K562 (cell line): ENCODE results near the gene PGM2. TPM values are rescaled to one million over a fixed set of nuclear protein-coding genes. Genes with fewer than 3 reads are reported as not detected.
A peak's percentile ranks its signal among the peaks of the same experiment; 100 is the strongest.
"Not testable (repeated sequence)": the region's sequence is repeated elsewhere in the genome, so short reads cannot be mapped to it uniquely, and the experiment has no call there.

ENCODE experiments used
- ATAC-seq: fragments of 200-7000 bp; cut with Tn5 transposase; 3 replicates; pipeline ENCODE4 v1.9.1; 2020; ENCODE audit warnings: moderate library complexity
- BruUV-seq: library from RNA; stranded (reverse); fragments of 400-500 nt; replicated peaks from 2 replicates; lab custom pipeline; 2021; lab: Mats Ljungman, UMichigan
- CTCF ChIA-PET: fragments of 300-600 bp; formaldehyde crosslinking; extraction: SDS; loops from one replicate; lab custom pipeline; 2021; ENCODE audit warnings: low intra/inter-chr PET ratio; lab: Yijun Ruan, JAX
- POLR2A ChIA-PET: fragments of 300-600, 350-650 bp; sonication (Branson Sonifier 250); formaldehyde crosslinking; extraction: SDS; loops from one replicate; lab custom pipeline; 2021; ENCODE audit warnings: antibody characterized with exemption, inconsistent platforms; lab: Yijun Ruan, JAX
- DNase-seq, 4 experiments: peaks; one replicate each; pipeline versions ENCODE4 v3.0.0 to v3.0.0-alpha.2; 2011 to 2018; ENCODE audit warnings: low spot score in 3 of 4, mixed read lengths in 3 of 4; ENCODE audit errors: extremely low read depth in 1 of 4
- FAIRE-seq: peaks from 2 replicates; lab custom pipeline; 2011; peaks lifted over from hg19 to GRCh38; lab: Jason Lieb, UNC
- H2AFZ ChIP-seq: 2 replicates; pipeline ENCODE4 v1.6.0; 2011; ENCODE audit warnings: low read depth, low read length, control low read depth, inconsistent platforms
- H3K27ac ChIP-seq: fragments of 200-600 bp; 3 replicates; pipeline ENCODE4 v1.8.0; 2011; ENCODE audit warnings: low read depth, mild to moderate bottlenecking, control low read depth, inconsistent platforms, low read length, moderate library complexity, mixed read lengths; ENCODE audit errors: extremely low read depth
- H3K27me3 ChIP-seq, 2 experiments: fragments of 300-600 bp in 1 of 2; 2 replicates in 1 of 2; 3 replicates in 1 of 2; pipeline versions ENCODE4 v1.6.0 to v1.8.0; 2011; ENCODE audit warnings: inconsistent platforms in 2 of 2, low read length in 2 of 2, mild to moderate bottlenecking in 1 of 2, mixed read lengths in 1 of 2, moderate library complexity in 1 of 2; ENCODE audit not compliant: control insufficient read depth in 2 of 2, insufficient read depth in 2 of 2
- H3K36me3 ChIP-seq: fragments of 300-600 bp; 3 replicates; pipeline ENCODE4 v1.8.0; 2011; ENCODE audit warnings: mild to moderate bottlenecking, low read length, inconsistent platforms; ENCODE audit not compliant: control insufficient read depth, insufficient read depth
- H3K4me1 ChIP-seq, 2 experiments: fragments of 200-600 bp in 1 of 2; replicated peaks in 1 of 2; 2 replicates in 1 of 2; 3 replicates in 1 of 2; pipeline versions ENCODE4 v1.5.1 to v1.8.0; 2011; ENCODE audit warnings: inconsistent platforms in 2 of 2, low read length in 2 of 2, mild to moderate bottlenecking in 1 of 2, mixed read lengths in 1 of 2, moderate library complexity in 1 of 2; ENCODE audit not compliant: control insufficient read depth in 2 of 2, insufficient read depth in 2 of 2
- H3K4me2 ChIP-seq: 2 replicates; pipeline ENCODE4 v1.6.1; 2011; ENCODE audit warnings: low read length, control low read depth, inconsistent platforms, mixed read lengths; ENCODE audit not compliant: insufficient read depth
- H3K4me3 ChIP-seq: fragments of 200-600 bp; sonication (generic), shearing (Covaris generic); 2 replicates; pipeline ENCODE4 v1.5.1; 2016; ENCODE audit warnings: control low read depth, inconsistent platforms
- H3K79me2 ChIP-seq: fragments of 200-600 bp; 3 replicates; pipeline ENCODE4 v1.8.0; 2011; ENCODE audit warnings: low read length, inconsistent platforms; ENCODE audit not compliant: control insufficient read depth, insufficient read depth
- H3K9ac ChIP-seq, 2 experiments: 2 replicates each; pipeline versions ENCODE4 v1.6.0 to v1.6.1; 2011; ENCODE audit warnings: low read depth in 2 of 2, low read length in 2 of 2, control low read depth in 1 of 2, inconsistent platforms in 1 of 2, mild to moderate bottlenecking in 1 of 2, mixed read lengths in 1 of 2; ENCODE audit not compliant: insufficient read depth in 1 of 2
- H3K9me1 ChIP-seq: one replicate; pipeline ENCODE4 v1.6.0; 2011; ENCODE audit warnings: inconsistent platforms, mild to moderate bottlenecking, low read length, moderate library complexity; ENCODE audit not compliant: control insufficient read depth, insufficient read depth
- H3K9me3 ChIP-seq: replicated peaks from 2 replicates; pipeline ENCODE4 v1.5.1; 2011; ENCODE audit warnings: low read depth, low read length, inconsistent platforms; ENCODE audit not compliant: control insufficient read depth, insufficient read depth
- H4K20me1 ChIP-seq: replicated peaks from 2 replicates; pipeline ENCODE4 v1.6.1; 2011; ENCODE audit warnings: low read length, inconsistent platforms, mixed read lengths; ENCODE audit not compliant: control insufficient read depth, insufficient read depth
- AFF1 ChIP-seq, 2 experiments: fragments of 450-650 bp; IDR thresholded peaks; 2 replicates each; pipeline ENCODE4 v1.6.1; 2018; ENCODE audit warnings: mild to moderate bottlenecking in 2 of 2, low read depth in 1 of 2; ENCODE audit not compliant: partially characterized antibody in 2 of 2
- ATF1 ChIP-seq, 2 experiments: fragments of 450-650 bp in 1 of 2; IDR thresholded peaks; 2 replicates each; pipeline ENCODE4 v1.6.1; 2016; ENCODE audit warnings: missing compliant biosample characterization in 1 of 2, missing genetic modification characterization in 1 of 2
- CTCF ChIP-seq, 3 experiments: IDR thresholded peaks in 2 of 3; conservative IDR thresholded peaks in 1 of 3; 2 replicates each; pipeline ENCODE4 v1.5.1; 2011 to 2012; ENCODE audit warnings: low read length in 3 of 3, mild to moderate bottlenecking in 3 of 3, control low read depth in 2 of 3, improper control_type of control experiment in 1 of 3, inconsistent platforms in 1 of 3, low read depth in 1 of 3, mixed read lengths in 1 of 3, moderate library complexity in 1 of 3; ENCODE audit not compliant: insufficient read depth in 2 of 3
- ELF1 ChIP-seq: fragments of 200-800 bp; sonication (Bioruptor generic); IDR thresholded peaks from 2 replicates; pipeline ENCODE4 v1.6.1; 2016; ENCODE audit warnings: missing genetic modification characterization, missing compliant biosample characterization
- KLF6 ChIP-seq: fragments of 250-450 bp; sonication (Bioruptor Pico); IDR thresholded peaks from 2 replicates; pipeline ENCODE4 v1.4.0; 2020; ENCODE audit warnings: mild to moderate bottlenecking, moderate library complexity, borderline replicate concordance
- MEF2A ChIP-seq: IDR thresholded peaks from 2 replicates; pipeline ENCODE4 v1.6.1; 2011; ENCODE audit warnings: low read depth, mild to moderate bottlenecking, low read length, moderate library complexity; ENCODE audit not compliant: control insufficient read depth
- SP2 ChIP-seq: IDR thresholded peaks from 2 replicates; pipeline ENCODE4 v1.6.1; 2011; ENCODE audit warnings: mild to moderate bottlenecking, low read depth, low read length, moderate library complexity; ENCODE audit not compliant: poor library complexity, severe bottlenecking; ENCODE audit errors: extremely low read depth
- SPI1 ChIP-seq: IDR thresholded peaks from 2 replicates; pipeline ENCODE4 v1.6.1; 2011; ENCODE audit warnings: low read depth, low read length, control low read depth, borderline replicate concordance
- WGBS: fragments of 100-300 bp; shearing (Covaris generic); methylation state at CpG from one replicate; pipeline ENCODE4 v1.1.6; 2016; ENCODE audit warnings: low coverage, mixed read lengths; ENCODE audit not compliant: insufficient coverage; ENCODE audit errors: missing lambda C conversion rate; 5-methylcytosine and 5-hydroxymethylcytosine counted together
- in situ Hi-C: fragments of 300-500 bp; cut with MboI; formaldehyde crosslinking; loops from 4 replicates; pipeline ENCODE4 v1.15.0; 2018; ENCODE audit warnings: inconsistent platforms, mixed read lengths
- intact Hi-C: fragments of 100-400 bp; cut with micrococcal nuclease; formaldehyde crosslinking; loops from 2 replicates; pipeline ENCODE4 v1.14.2; 2022
- polyA plus RNA-seq, 8 experiments: library from polyadenylated mRNA; depleted of rRNA in 4 of 8; stranded (reverse) in 5 of 8; unstranded in 3 of 8; fragments of >200 nt; fragmentation: Nextera tagmentation in 2 of 8; fragmentation: Illumina TruSeq in 1 of 8; extraction: Ambion mirVana in 2 of 8; extraction: Trizol in 1 of 8; gene quantifications; 2 replicates each; pipeline versions ENCODE4 v1.2.1 to v1.2.3, GENCODE V29; 2011 to 2014; ENCODE audit warnings: inconsistent platforms in 1 of 8, missing spikeins in 1 of 8
- total RNA-seq, 7 experiments: library from RNA; depleted of rRNA in 6 of 7; stranded (reverse); fragments of >200 nt in 6 of 7; fragmentation: Illumina TruSeq in 2 of 7; extraction: Trizol in 2 of 7; gene quantifications; 2 replicates each; pipeline versions ENCODE4 v1.2.1 to v1.2.3, GENCODE V29; 2011 to 2021; ENCODE audit warnings: low replicate concordance in 1 of 7

The PGM2 gene
- total and polyA plus RNA-seq, 9 of the 15 experiments (the other 6 are each of a cell fraction or from before 2014, with no cell fraction given) = 15.2 to 77.3 (median 51.4) TPM

GRCh38 chr4:37825501-37825900 lies 985 bp upstream of the PGM2 start:
- peaks cover 13% of the 10 kb centered on the region for H3K36me3 ChIP-seq
- CTCF ChIA-PET, H4K20me1 ChIP-seq, intact Hi-C loops, in situ Hi-C loops, FAIRE-seq, H3K9me1 ChIP-seq, H3K27me3 ChIP-seq, ATAC-seq, BruUV-seq, H3K9me3 ChIP-seq: not testable (repeated sequence)
- POLR2A ChIA-PET = interaction anchor here (0.7 to 1.9 kb wide), 4 partner anchors 13 to 152 kb away, joined by 3 to 10 read pairs (median 4); no protein-coding TSS in a partner anchor
- H2AFZ ChIP-seq = peak overlapping the region; percentile 91
- H3K9ac ChIP-seq = peak overlapping the region in 1 of 2 experiments; percentile 67; a peak in 2 of 4 replicates
- TF ChIP-seq CTCF (IDR thresholded peaks at IDR 0.05 in 2 of 3, conservative IDR thresholded peaks at IDR 0.05 in 1 of 3; ENCODE audit: insufficient read depth in 2 of 3, low read depth in 1 of 3, low read length in 3 of 3) = 0 out of 6 replicates have a peak, but pooled peaks of 1 of the 3 experiments have one; percentile 4
- H3K4me2 ChIP-seq = peak overlapping the region; percentile 94
- 5% methylated on average over 9 of the region's 9 CpGs for whole genome bisulfite sequencing
- H3K79me2 ChIP-seq = peaks cover 22% of the 10 kb centered on the region
- H3K27ac ChIP-seq = peak overlapping the region; percentile 62
- H3K4me1 ChIP-seq = peaks cover 4 to 12% of the 10 kb centered on the region in 2 experiments; a peak in 4 of 5 replicates
- H3K4me3 ChIP-seq = peak overlapping the region; percentile 71
- peak in 1 of 4 experiments; percentile 13 for DNase-seq

- no peaks in the 10 kb centered on the region for H3K9me3 ChIP-seq
- H3K27me3 ChIP-seq = no peaks in the 10 kb centered on the region
- no peaks in the 10 kb centered on the region for H4K20me1 ChIP-seq
- H3K27ac ChIP-seq = peak overlapping the region; percentile 62
- peaks cover 18% of the 10 kb centered on the region for H3K36me3 ChIP-seq
- BruUV-seq = TSS peak; percentile 94
- peak; percentile 48 for ATAC-seq
- ChIA-PET POLR2A (interaction anchor here (0.7 to 1.9 kb wide), 8 partner anchors 9 to 152 kb away, joined by 3 to 10 read pairs (median 4); no protein-coding TSS in a partner anchor), CTCF (no interaction called here)
- H3K9me1 ChIP-seq = no peaks in the 10 kb centered on the region
- under 1% methylated on average over 14 of the region's 14 CpGs for WGBS
- DNase-seq = peak in 2 of 4 experiments; percentile 40 to 47
- H3K9ac ChIP-seq = peak overlapping the region; percentile 38 to 67; a peak in 3 of 4 replicates
- peak overlapping the region; percentile 71 for H3K4me3 ChIP-seq
- intact Hi-C loops (no loop called here), in situ Hi-C loops (no loop called here)
- peak overlapping the region; percentile 94 for H3K4me2 ChIP-seq
- peak overlapping the region; percentile 91 for H2AFZ ChIP-seq
- peaks cover 4 to 11% of the 10 kb centered on the region in 2 experiments; a peak in 4 of 5 replicates for H3K4me1 ChIP-seq
- FAIRE-seq = no peak
- peaks cover 22% of the 10 kb centered on the region for H3K79me2 ChIP-seq
- TF ChIP-seq AFF1 (IDR thresholded peaks at IDR 0.05; ENCODE audit: low read depth in 1 of 2, partially characterized antibody in 2 of 2) (peak in 1 of 2 experiments; percentile 13), SP2 (no peak), ELF1 (tag) (no peak), ATF1 (CRISPR knock-in tag; IDR thresholded peaks at IDR 0.05) (no peak), ATF1 (tag; IDR thresholded peaks at IDR 0.05) (no peak), MEF2A (peak; percentile 28; the same call in 1 of the 2 replicates), SPI1 (peak; percentile 64), KLF6 (CRISPR knock-in tag) (no peak)
These were observed 555 bp upstream of the PGM2 start for GRCh38 chr4:37825968-37826294.
